Measurements from ENCODE around the gene UTP11.

GRCh38 chr1:38071312-38072256, 59.0 kb downstream of the UTP11 start:
- no peak for TF ChIP-seq POLR2A (IDR thresholded peaks at IDR 0.05; ENCODE audit: low read depth, low read length)
- TF ChIP-seq POLR2AphosphoS5 (IDR thresholded peaks at IDR 0.05; ENCODE audit: low read depth, low read length), result no peak

All from GM12892 (cell line).